ENCODE measurements around the gene RBFOX1.

DNA sequence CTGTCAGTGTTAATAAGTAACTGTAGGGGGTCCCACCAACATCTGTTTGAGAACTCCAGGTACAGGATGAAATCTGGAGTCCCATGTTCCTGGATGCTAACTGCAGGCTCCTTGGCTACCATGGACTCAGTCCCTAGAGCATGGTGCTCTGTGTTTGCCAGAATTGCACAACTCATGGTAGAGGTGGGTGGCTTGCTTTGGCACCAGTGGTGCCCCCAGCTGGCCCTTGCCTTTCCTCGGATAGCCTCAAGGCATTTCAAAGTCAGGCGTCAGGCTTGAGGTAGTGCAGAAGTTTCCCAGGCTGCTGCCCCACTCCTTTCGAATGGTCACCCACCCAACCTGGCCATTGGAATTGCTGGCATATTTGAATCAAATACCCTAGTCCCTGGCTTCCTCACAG lies 179.9 kb downstream of the RBFOX1 start:
- TF ChIP-seq, protein P1, sequence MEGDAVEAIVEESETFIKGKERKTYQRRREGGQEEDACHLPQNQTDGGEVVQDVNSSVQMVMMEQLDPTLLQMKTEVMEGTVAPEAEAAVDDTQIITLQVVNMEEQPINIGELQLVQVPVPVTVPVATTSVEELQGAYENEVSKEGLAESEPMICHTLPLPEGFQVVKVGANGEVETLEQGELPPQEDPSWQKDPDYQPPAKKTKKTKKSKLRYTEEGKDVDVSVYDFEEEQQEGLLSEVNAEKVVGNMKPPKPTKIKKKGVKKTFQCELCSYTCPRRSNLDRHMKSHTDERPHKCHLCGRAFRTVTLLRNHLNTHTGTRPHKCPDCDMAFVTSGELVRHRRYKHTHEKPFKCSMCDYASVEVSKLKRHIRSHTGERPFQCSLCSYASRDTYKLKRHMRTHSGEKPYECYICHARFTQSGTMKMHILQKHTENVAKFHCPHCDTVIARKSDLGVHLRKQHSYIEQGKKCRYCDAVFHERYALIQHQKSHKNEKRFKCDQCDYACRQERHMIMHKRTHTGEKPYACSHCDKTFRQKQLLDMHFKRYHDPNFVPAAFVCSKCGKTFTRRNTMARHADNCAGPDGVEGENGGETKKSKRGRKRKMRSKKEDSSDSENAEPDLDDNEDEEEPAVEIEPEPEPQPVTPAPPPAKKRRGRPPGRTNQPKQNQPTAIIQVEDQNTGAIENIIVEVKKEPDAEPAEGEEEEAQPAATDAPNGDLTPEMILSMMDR (IDR thresholded peaks at IDR 0.05) = no peak
- TF ChIP-seq POLR2A (IDR thresholded peaks at IDR 0.05) (no peak), POLR2AphosphoS5 (IDR thresholded peaks at IDR 0.05) (no peak)
